Neuron (in vitro differentiated cells): ENCODE data around the gene PTGR2.
"Not testable (repeated sequence)": the region's sequence is repeated elsewhere in the genome, so short reads cannot be mapped to it uniquely, and the experiment has no call there.

Source experiments
- H2AFZ ChIP-seq: one replicate; pipeline ENCODE4 v1.6.1; 2013; ENCODE audit warnings: low read depth, mild to moderate bottlenecking, inconsistent platforms, low read length, moderate library complexity
- H3K27me3 ChIP-seq: one replicate; pipeline ENCODE4 v1.6.1; 2013; ENCODE audit warnings: low read length; ENCODE audit not compliant: insufficient read depth
- H3K36me3 ChIP-seq: one replicate; pipeline ENCODE4 v1.6.1; 2013; ENCODE audit warnings: low read length; ENCODE audit not compliant: insufficient read depth
- H3K4me1 ChIP-seq: one replicate; pipeline ENCODE4 v1.6.1; 2013; ENCODE audit warnings: low read length; ENCODE audit not compliant: insufficient read depth
- H3K4me3 ChIP-seq: 2 replicates; pipeline ENCODE4 v1.5.1; 2013; ENCODE audit warnings: mild to moderate bottlenecking, low read length, moderate library complexity
- H3K9me3 ChIP-seq: one replicate; pipeline ENCODE4 v1.6.1; 2013; ENCODE audit warnings: low read length

PTGR2 gene

DNA sequence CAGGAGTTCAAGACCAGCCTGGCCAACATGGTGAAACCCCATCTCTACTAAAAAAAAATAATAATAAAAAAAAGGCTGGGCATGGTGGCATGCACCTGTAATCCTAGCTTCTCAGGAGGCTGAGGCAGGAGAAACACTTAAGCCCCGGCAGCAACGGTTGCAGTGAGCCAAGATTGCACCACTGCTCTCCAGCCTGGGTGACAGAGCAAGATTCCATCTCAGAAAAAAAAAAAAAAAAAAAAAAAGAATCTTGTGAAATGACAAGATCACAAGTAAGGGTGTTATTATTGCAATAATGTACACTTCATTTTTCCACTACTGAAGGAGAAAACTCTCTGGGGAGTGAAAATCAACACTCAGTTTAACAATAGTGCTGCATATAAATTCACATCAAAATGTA, 8.8 kb upstream of the PTGR2 start:
- no peaks in the 10 kb centered on the region for H3K4me1 ChIP-seq
- no peak overlapping the region for H2AFZ ChIP-seq
- H3K9me3 ChIP-seq, result no peaks in the 10 kb centered on the region
- no peak overlapping the region for H3K4me3 ChIP-seq
- no peaks in the 10 kb centered on the region for H3K36me3 ChIP-seq
- H3K27me3 ChIP-seq, result no peaks in the 10 kb centered on the region

DNA sequence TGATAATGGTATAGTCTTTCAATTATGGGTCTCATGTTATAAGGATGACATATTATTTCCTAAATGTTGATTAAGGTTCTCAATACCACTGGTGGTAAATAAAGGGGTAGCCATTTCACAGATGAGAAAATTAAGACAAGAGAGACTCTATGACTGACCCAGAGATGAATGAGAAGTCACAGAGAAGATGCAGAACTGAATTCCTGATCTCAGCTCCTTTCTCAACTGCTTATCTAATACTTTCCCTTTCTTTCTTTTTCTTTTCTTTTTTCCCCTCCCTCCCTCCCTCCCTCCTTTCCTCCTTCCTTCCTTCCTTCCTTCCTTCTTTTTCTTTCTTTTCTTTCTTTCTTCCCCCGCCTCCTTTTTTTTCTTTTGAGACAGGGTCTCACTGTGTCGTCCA, 8.3 kb upstream of the PTGR2 start:
- Histone ChIP-seq H2AFZ (no peak overlapping the region), H3K36me3 (no peaks in the 10 kb centered on the region), H3K9me3 (no peaks in the 10 kb centered on the region), H3K27me3 (no peaks in the 10 kb centered on the region), H3K4me1 (no peaks in the 10 kb centered on the region), H3K4me3 (no peak overlapping the region)

- Histone ChIP-seq H2AFZ (no peak overlapping the region), H3K36me3 (no peaks in the 10 kb centered on the region), H3K27me3 (no peaks in the 10 kb centered on the region), H3K9me3 (no peaks in the 10 kb centered on the region), H3K4me1 (peaks cover 4% of the 10 kb centered on the region), H3K4me3 (no peak overlapping the region)
Measured at GRCh38 chr14:73846947-73847346, 4.7 kb upstream of the PTGR2 start.

GRCh38 chr14:73851000-73851399, 631 bp upstream of the PTGR2 start:
- H3K27me3 ChIP-seq, result no peaks in the 10 kb centered on the region
- H3K4me3 ChIP-seq, result peak overlapping the region; percentile 90
- H3K9me3 ChIP-seq, result no peaks in the 10 kb centered on the region
- H2AFZ ChIP-seq, result peak overlapping the region; percentile 73
- H3K36me3 ChIP-seq, result no peaks in the 10 kb centered on the region
- peaks cover 6% of the 10 kb centered on the region for H3K4me1 ChIP-seq

GRCh38 chr14:73859145-73859544, 7.5 kb downstream of the PTGR2 start:
- no peaks in the 10 kb centered on the region for H3K4me1 ChIP-seq
- H2AFZ ChIP-seq, result no peak overlapping the region
- no peaks in the 10 kb centered on the region for H3K9me3 ChIP-seq
- H3K4me3 ChIP-seq, result no peak overlapping the region
- peaks cover 14% of the 10 kb centered on the region for H3K36me3 ChIP-seq
- no peaks in the 10 kb centered on the region for H3K27me3 ChIP-seq

- Histone ChIP-seq H3K36me3 (peaks cover 21% of the 10 kb centered on the region), H3K4me1 (no peaks in the 10 kb centered on the region), H3K27me3 (no peaks in the 10 kb centered on the region), H3K9me3 (no peaks in the 10 kb centered on the region), H2AFZ (no peak overlapping the region), H3K4me3 (no peak overlapping the region)
Measured at GRCh38 chr14:73861073-73861472, 9.4 kb downstream of the PTGR2 start.

- H3K36me3 ChIP-seq, result peaks cover 21% of the 10 kb centered on the region
Measured at GRCh38 chr14:73862480-73862879, 10.8 kb downstream of the PTGR2 start.

DNA sequence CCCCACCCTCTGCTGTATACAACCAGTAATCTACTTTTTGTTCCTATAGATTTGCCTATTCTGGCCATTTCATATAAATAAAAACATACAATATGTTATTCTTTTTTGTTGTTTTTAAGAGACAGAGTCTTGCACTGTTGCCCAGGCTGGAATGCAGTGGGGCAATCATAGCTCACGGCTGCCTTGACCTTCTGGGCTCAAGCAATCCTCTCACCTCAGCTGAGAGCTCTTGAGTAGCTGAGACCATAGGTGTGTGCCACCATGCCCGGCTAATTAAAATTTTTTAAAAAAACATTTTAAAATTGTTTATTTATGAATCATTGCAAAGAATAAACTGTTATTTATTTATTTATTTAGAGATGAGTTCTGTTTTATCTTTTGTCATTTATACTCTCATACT, 11.6 kb downstream of the PTGR2 start:
- no peaks in the 10 kb centered on the region for H3K4me1 ChIP-seq
- no peak overlapping the region for H2AFZ ChIP-seq
- H3K4me3 ChIP-seq, result no peak overlapping the region
- H3K27me3 ChIP-seq, result no peaks in the 10 kb centered on the region
- H3K36me3 ChIP-seq, result peaks cover 21% of the 10 kb centered on the region
- no peaks in the 10 kb centered on the region for H3K9me3 ChIP-seq

More at GRCh38 chr14:73862480-73862879, 10.8 kb downstream of the PTGR2 start:
- H3K4me3 ChIP-seq, result no peak overlapping the region
- H3K9me3 ChIP-seq, result no peaks in the 10 kb centered on the region
- H3K27me3 ChIP-seq, result no peaks in the 10 kb centered on the region
- H3K4me1 ChIP-seq, result no peaks in the 10 kb centered on the region
- H2AFZ ChIP-seq, result no peak overlapping the region

- Histone ChIP-seq H3K36me3 (peaks cover 21% of the 10 kb centered on the region), H2AFZ (no peak overlapping the region), H3K9me3 (no peaks in the 10 kb centered on the region), H3K4me3 (no peak overlapping the region), H3K4me1 (no peaks in the 10 kb centered on the region), H3K27me3 (no peaks in the 10 kb centered on the region)
Measured at GRCh38 chr14:73865534-73866113, 14.0 kb downstream of the PTGR2 start.

DNA sequence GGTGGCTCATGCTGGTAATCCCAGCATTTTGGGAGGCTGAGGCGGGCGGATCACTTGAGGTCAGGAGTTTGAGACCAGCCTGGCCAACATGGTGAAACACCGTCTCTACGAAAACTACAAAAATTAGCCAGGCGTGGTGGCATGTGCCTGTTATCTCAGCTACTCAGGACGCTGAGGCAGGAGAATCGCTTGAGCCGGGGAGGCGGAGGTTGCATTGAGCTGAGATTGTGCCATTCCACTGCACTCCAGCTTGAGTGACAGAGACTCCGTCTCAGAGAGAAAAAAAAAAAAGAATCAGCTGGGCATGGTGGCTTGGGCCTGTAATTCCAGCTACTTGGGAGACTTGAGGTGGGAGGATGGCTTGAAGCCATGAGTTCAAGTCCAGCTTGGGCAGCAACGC, 18.1 kb downstream of the PTGR2 start:
- H3K36me3 ChIP-seq, H2AFZ ChIP-seq, H3K4me3 ChIP-seq, H3K9me3 ChIP-seq, H3K27me3 ChIP-seq, H3K4me1 ChIP-seq: not testable (repeated sequence)

- Histone ChIP-seq H3K9me3 (no peaks in the 10 kb centered on the region), H2AFZ (no peak overlapping the region), H3K4me1 (no peaks in the 10 kb centered on the region), H3K36me3 (peaks cover 3% of the 10 kb centered on the region), H3K27me3 (no peaks in the 10 kb centered on the region), H3K4me3 (no peak overlapping the region)
Measured at GRCh38 chr14:73870525-73871235, 19.0 kb downstream of the PTGR2 start.

DNA sequence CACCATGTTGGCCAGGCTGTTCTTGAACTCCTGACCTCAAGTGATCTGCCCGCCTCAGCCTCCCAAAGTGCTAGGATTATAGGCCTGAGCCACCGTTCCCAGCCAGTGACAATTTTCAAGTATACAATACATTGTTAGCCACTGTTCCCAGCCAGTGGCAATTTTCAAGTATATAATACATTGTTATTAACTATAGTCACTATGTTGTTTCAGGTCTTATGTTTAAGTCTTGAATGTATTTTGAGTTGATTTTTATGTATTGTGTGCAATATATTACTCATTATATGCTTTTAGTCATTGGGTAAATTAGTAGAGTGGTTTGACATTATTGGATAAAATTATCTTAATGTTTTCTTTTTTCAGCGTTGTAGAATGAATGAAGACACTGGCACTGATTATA, 22.0 kb downstream of the PTGR2 start:
- no peak overlapping the region for H3K4me3 ChIP-seq
- H2AFZ ChIP-seq, result no peak overlapping the region
- H3K9me3 ChIP-seq, result no peaks in the 10 kb centered on the region
- no peaks in the 10 kb centered on the region for H3K27me3 ChIP-seq
- H3K4me1 ChIP-seq, result no peaks in the 10 kb centered on the region
- H3K36me3 ChIP-seq, result peaks cover 3% of the 10 kb centered on the region

DNA sequence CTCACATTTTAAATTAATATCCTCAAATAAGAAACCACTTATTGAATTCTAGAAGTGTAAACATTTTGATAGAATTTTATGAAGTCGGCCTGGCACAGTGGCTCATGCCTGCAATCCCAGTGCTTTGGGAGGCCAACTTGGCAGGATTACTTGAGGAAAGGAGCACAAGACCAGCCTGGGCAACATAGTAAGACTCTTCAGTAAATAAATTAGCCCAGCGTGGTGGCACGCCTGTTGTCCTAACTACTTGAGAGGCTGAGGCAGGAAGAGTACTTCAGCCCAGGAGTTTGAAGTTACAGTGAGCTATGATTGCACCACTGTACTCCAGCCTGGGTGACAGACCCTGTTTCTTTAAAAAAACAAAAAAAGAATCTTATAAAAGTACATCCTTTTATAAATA, 26.2 kb downstream of the PTGR2 start:
- H2AFZ ChIP-seq, result no peak overlapping the region
- H3K9me3 ChIP-seq, result no peaks in the 10 kb centered on the region
- H3K4me3 ChIP-seq, result no peak overlapping the region
- no peaks in the 10 kb centered on the region for H3K4me1 ChIP-seq
- H3K27me3 ChIP-seq, result no peaks in the 10 kb centered on the region
- H3K36me3 ChIP-seq, result no peaks in the 10 kb centered on the region

GRCh38 chr14:73878436-73878835, 26.8 kb downstream of the PTGR2 start:
- no peaks in the 10 kb centered on the region for H3K36me3 ChIP-seq
- no peaks in the 10 kb centered on the region for H3K27me3 ChIP-seq
- no peaks in the 10 kb centered on the region for H3K4me1 ChIP-seq
- no peak overlapping the region for H3K4me3 ChIP-seq
- H2AFZ ChIP-seq, result no peak overlapping the region
- no peaks in the 10 kb centered on the region for H3K9me3 ChIP-seq
